Ectodermal cell (in vitro differentiated cells): ENCODE data around the gene RAB31.

Source experiments
- H3K27ac ChIP-seq: 2 replicates; pipeline ENCODE4 v1.7.0; 2013; ENCODE audit warnings: mild to moderate bottlenecking, low read depth, low read length; ENCODE audit not compliant: insufficient read depth, poor library complexity, severe bottlenecking
- H3K27me3 ChIP-seq: 2 replicates; pipeline ENCODE4 v1.7.0; 2013; ENCODE audit warnings: mild to moderate bottlenecking, low read length; ENCODE audit not compliant: insufficient read depth, control insufficient read depth, poor library complexity, severe bottlenecking
- H3K36me3 ChIP-seq: one replicate; pipeline ENCODE4 v1.7.0; 2013; ENCODE audit warnings: low read length; ENCODE audit not compliant: control insufficient read depth, insufficient read depth
- H3K4me1 ChIP-seq: one replicate; pipeline ENCODE4 v1.7.0; 2013; ENCODE audit warnings: low read length; ENCODE audit not compliant: control insufficient read depth, insufficient read depth
- H3K4me3 ChIP-seq: 2 replicates; pipeline ENCODE4 v1.7.0; 2013; ENCODE audit warnings: low read depth, low read length, control low read depth; ENCODE audit not compliant: insufficient read depth
- H3K9me3 ChIP-seq: 2 replicates; pipeline ENCODE4 v1.7.0; 2013; ENCODE audit warnings: mild to moderate bottlenecking, low read length, moderate library complexity; ENCODE audit not compliant: control insufficient read depth
- WGBS, 2 experiments: methylation state at CpG; one replicate each; pipeline ENCODE4 v1.1.7; 2013; ENCODE audit warnings: missing lambda C conversion rate in 2 of 2; 5-methylcytosine and 5-hydroxymethylcytosine counted together

Gene RAB31

DNA sequence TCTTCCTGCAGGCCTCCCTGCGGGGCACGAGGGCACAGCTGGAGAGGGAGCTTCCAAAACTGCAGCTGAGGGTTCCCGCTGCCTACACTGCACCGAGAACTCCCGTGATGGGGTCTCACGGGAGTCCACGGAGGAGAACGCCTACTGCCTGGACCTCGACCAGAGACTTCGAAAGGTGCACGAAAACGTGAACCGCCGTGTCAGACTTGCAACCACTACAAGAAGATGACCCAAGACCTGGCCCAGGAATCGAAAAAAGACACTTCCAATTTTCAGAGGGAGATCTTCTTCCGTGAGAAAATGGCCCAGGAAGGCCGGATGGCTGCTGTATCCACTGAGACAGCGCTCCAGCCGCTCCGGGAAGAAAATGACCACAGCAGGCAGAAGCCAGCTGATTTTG lies 124.8 kb downstream of the RAB31 start:
- H3K9me3 ChIP-seq = no peaks in the 10 kb centered on the region
- H3K27ac ChIP-seq = no peak overlapping the region
- no peaks in the 10 kb centered on the region for H3K27me3 ChIP-seq
- H3K4me3 ChIP-seq = no peak overlapping the region
- WGBS, 2 experiments = 94 to 95% methylated on average over 20 of the region's 20 CpGs
- H3K4me1 ChIP-seq = peaks cover 10% of the 10 kb centered on the region
- no peaks in the 10 kb centered on the region for H3K36me3 ChIP-seq

DNA sequence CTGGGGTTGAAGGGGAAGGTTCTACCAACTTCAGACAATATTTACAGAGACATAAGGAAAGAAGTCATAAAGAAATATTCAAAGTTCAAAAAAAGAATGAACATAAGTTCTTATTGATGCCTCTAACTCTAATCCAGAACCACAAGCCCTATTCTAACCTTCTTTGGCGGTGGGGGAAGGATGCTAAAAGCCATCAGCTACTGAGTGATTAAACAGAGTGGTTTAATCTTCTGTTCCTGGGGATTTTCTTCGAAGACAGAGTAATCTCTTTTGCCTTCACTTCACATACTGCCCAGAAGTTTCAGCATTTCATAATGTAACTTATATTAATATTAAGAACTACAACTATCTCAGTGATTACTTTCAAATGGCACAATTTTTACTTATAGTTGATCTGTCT lies 126.5 kb downstream of the RAB31 start:
- H3K4me1 ChIP-seq = peaks cover 26% of the 10 kb centered on the region
- 83 to 100% methylated on average over 2 of the region's 2 CpGs for WGBS, 2 experiments
- H3K9me3 ChIP-seq = no peaks in the 10 kb centered on the region
- no peak overlapping the region for H3K27ac ChIP-seq
- H3K27me3 ChIP-seq = no peaks in the 10 kb centered on the region
- no peaks in the 10 kb centered on the region for H3K36me3 ChIP-seq
- H3K4me3 ChIP-seq = no peak overlapping the region

DNA sequence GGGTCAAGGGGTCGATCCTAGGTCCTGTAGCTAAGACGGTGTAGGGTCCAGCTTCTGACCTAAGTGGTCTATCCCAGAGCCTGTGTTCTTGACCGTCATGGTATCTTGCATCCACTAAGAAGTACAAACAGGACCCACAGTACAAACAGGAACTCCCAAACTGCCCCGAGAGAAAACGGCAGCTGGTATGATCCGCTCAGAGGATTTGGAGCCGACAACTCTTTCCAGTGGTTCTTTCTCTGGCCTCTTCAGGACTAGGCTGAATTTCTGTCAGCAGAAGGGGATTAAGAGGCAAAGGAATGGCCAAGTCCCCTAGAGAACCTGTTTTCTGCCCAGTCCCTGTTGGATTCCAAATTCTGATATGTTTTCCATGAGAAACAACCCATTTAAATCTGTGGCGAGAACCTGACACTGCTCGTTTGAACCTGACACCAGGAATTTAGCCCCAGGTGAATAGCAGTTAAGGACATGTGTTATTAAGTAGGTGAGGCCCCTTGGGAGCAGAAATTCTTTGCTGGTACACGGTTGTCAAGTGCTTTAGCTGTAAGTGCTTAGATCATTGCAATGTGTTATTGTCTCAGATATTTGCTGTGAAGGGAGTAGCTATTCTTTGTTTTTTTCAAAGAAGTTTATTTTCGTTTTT lies 127.1 kb downstream of the RAB31 start:
- Histone ChIP-seq H3K4me3 (no peak overlapping the region), H3K27ac (no peak overlapping the region), H3K27me3 (no peaks in the 10 kb centered on the region), H3K4me1 (peaks cover 28% of the 10 kb centered on the region), H3K9me3 (no peaks in the 10 kb centered on the region), H3K36me3 (no peaks in the 10 kb centered on the region)
- WGBS, 2 experiments = 67 to 71% methylated on average over 11 of the region's 11 CpGs

DNA sequence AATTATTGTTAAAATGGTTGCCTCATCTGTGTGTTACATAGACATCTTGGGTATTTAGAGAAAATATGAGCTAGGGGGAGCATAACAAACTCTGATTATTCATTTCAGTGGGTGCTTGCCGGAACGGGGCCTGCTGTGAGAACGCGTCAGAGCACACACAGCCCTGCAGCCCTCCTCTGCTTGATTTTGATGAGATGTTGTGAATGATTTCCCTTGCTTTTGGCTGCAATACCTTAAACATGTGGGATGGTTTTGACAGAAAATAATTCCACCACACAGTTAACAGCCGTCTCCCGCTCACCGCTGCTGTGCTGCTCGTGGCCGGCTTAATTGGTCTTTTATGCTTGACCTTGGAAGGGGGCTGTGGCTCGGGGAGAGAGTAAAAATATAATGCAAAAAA lies 127.7 kb downstream of the RAB31 start:
- H3K9me3 ChIP-seq = no peaks in the 10 kb centered on the region
- WGBS, 2 experiments = 85 to 90% methylated on average over 10 of the region's 10 CpGs
- no peaks in the 10 kb centered on the region for H3K36me3 ChIP-seq
- no peaks in the 10 kb centered on the region for H3K27me3 ChIP-seq
- no peak overlapping the region for H3K27ac ChIP-seq
- H3K4me1 ChIP-seq = peaks cover 28% of the 10 kb centered on the region
- no peak overlapping the region for H3K4me3 ChIP-seq

DNA sequence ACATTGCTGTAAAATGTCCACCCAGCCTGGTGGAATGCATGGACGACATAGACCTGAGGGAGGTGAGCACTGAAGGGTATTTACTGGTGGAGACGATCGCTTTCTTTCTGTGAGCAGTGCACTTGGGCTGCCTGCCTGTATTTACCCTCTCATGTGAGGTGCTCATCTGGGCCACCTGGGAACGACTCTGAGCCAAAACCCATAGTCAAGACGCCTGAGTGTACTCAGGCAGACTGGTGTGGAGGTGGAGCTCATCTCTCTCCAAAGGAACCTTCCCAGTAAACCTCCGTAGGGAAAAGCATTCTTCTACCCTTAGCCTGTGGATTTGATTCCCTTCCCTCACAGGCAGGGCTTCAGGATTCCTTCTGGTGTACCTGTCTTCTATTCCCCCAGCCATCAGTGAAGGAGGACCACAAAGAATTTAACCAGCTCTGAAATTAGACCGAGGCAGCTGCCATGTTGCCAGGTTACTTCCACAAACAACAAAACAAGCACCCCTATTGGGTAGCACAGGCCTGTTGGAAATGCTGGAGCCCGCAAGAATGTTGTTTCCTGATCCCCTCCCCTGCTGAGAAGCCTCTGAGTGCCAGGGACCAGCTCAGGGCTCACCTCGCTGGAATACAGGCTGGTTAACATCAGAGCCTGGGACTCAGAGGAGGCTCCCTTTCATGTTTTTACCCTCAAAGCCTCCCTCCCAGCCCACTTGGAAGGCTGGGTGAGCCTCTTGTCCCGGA lies 130.2 kb downstream of the RAB31 start:
- peaks cover 28% of the 10 kb centered on the region for H3K4me1 ChIP-seq
- no peaks in the 10 kb centered on the region for H3K9me3 ChIP-seq
- peak overlapping the region; percentile 83 for H3K27ac ChIP-seq
- H3K36me3 ChIP-seq = no peaks in the 10 kb centered on the region
- H3K27me3 ChIP-seq = no peaks in the 10 kb centered on the region
- H3K4me3 ChIP-seq = no peak overlapping the region
- 53 to 56% methylated on average over 10 of the region's 10 CpGs for WGBS, 2 experiments

DNA sequence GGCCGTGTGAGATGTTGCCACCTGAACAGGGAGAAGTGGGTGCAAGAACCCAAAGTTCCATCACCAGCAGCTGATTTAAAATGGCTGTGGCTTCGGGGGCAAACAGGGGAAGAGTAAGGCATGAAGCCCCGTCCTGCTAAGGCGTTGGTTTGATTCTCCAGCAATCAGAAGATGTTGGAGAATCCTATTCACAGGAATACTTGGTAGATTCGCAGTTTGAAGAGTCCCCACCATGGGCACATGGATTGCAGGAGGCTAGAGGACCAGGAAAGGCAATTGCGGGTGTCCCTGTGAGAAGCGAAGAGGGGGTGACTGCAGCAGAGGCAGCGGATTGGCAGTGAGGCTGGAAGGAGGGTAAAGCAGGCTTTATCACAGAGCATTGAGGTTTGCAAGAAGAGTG lies 131.1 kb downstream of the RAB31 start:
- Histone ChIP-seq H3K27me3 (no peaks in the 10 kb centered on the region), H3K4me3 (no peak overlapping the region), H3K4me1 (peaks cover 28% of the 10 kb centered on the region), H3K27ac (peak overlapping the region; percentile 61), H3K36me3 (no peaks in the 10 kb centered on the region), H3K9me3 (no peaks in the 10 kb centered on the region)
- 93 to 95% methylated on average over 8 of the region's 8 CpGs for WGBS, 2 experiments

DNA sequence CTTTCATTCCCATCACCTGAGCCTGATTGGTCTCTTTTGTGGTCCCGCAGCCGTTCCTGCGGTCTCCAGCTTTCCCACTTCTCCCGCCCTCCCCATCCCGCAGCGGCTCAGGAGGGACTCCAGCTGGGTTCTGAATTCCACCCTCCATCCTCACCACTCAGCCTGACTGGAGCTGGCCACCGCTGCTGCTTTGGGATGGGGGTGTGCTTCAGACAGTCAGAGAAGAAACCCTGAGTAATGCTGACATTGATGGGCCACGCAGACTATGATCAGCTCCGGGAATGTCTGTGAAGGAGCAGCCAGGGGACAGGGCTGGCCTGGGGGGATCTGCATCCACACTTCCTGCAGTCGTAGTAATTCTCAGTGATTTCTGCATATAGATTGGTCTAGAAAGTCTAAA lies 131.8 kb downstream of the RAB31 start:
- no peak overlapping the region for H3K27ac ChIP-seq
- no peaks in the 10 kb centered on the region for H3K9me3 ChIP-seq
- 40% methylated on average over 10 of the region's 10 CpGs for whole genome bisulfite sequencing, 2 experiments
- H3K36me3 ChIP-seq = no peaks in the 10 kb centered on the region
- no peaks in the 10 kb centered on the region for H3K27me3 ChIP-seq
- peaks cover 28% of the 10 kb centered on the region for H3K4me1 ChIP-seq
- no peak overlapping the region for H3K4me3 ChIP-seq

DNA sequence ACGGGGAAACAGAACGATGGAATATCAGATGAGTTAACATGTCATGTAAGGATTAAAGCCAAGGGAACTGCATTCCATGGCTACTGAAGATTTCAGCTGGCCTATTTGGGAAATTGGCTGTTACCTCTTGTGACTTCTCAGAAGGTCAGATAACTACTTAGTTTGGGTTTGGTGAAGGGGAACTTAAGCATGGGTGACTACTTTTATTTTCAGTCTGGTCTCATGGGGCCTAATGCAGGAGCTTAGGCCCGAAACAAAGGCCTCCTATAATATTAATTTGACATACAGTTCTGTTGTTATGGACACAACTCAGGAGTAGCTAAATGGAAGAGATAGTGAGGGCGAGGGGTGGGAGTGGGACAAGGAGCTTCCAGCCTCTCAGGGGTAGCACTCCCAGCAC lies 133.7 kb downstream of the RAB31 start:
- 97% methylated on average over 3 to 4 of the region's 4 CpGs for WGBS, 2 experiments
- Histone ChIP-seq H3K36me3 (no peaks in the 10 kb centered on the region), H3K27me3 (no peaks in the 10 kb centered on the region)

DNA sequence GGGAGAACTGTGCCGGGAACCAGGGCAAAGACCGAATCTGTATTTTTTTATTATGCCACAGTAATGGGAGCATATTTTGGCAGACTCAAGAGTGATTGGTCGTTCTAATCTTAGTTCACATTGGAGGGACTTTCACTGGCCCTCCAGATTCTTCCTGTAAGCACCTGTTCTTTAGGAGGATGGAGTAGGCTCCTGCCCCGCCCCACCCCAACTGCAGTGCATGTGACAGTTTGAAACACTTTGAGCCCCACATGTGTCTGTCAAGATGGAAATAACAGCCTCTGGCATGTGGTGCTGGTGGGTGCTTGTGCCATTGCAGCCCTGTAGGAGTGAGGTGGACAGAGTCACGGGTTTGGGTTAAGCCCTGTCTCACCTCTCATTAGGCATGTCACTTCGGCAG lies 134.3 kb downstream of the RAB31 start:
- WGBS, 2 experiments = 95% methylated on average over 6 of the region's 6 CpGs
- no peaks in the 10 kb centered on the region for H3K36me3 ChIP-seq
- peaks cover 19% of the 10 kb centered on the region for H3K4me1 ChIP-seq
- H3K27me3 ChIP-seq = no peaks in the 10 kb centered on the region
- no peak overlapping the region for H3K27ac ChIP-seq
- no peak overlapping the region for H3K4me3 ChIP-seq
- no peaks in the 10 kb centered on the region for H3K9me3 ChIP-seq

More for the DNA sequence above, 133.7 kb downstream of the RAB31 start:
- Histone ChIP-seq H3K4me1 (peaks cover 19% of the 10 kb centered on the region), H3K4me3 (no peak overlapping the region), H3K27ac (no peak overlapping the region), H3K9me3 (no peaks in the 10 kb centered on the region)

DNA sequence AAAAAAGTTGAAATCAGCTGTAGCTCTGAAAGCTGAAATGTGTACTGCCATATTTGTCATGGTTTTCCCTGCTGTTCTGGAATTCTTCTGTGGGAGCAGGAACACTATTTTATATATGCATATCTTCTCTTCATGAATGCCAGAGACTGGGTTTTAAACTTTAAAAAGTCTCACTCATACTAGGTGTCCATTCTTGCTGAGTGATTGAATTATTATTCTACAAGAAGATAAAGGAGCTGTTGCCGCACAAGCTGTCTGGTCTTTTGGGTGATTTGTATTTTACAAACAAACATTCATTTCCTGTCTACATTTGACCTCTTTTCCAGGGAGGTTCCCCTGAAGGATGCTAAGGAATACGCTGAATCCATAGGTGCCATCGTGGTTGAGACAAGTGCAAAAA lies 137.2 kb downstream of the RAB31 start:
- 89 to 97% methylated on average over 3 of the region's 3 CpGs for WGBS, 2 experiments

More for the DNA sequence above, 137.2 kb downstream of the RAB31 start:
- Histone ChIP-seq H3K4me3 (no peak overlapping the region), H3K9me3 (no peaks in the 10 kb centered on the region), H3K27me3 (no peaks in the 10 kb centered on the region), H3K27ac (no peak overlapping the region), H3K36me3 (no peaks in the 10 kb centered on the region), H3K4me1 (peaks cover 4% of the 10 kb centered on the region)
